ENCODE measurements around the gene TRMT6. TPM values are rescaled to one million over a fixed set of nuclear protein-coding genes. Genes with fewer than 3 reads are reported as not detected.

TRMT6 gene
- total and polyA plus RNA-seq, 10 donors, result 8.5 to 15.2 (median 10.9) TPM

- H3K27me3 ChIP-seq (replicated peaks in 1 of 7), result peaks cover 0 to 27% (median 0%) of the 10 kb centered on the region in 7 donors
- TF ChIP-seq POLR2A (IDR thresholded peaks at IDR 0.05) (no peak), CTCF (IDR thresholded peaks at IDR 0.05 in 8 of 11, conservative IDR thresholded peaks at IDR 0.05 in 3 of 11) (no peak), POLR2AphosphoS5 (IDR thresholded peaks at IDR 0.05) (no peak)
- H3K4me3 ChIP-seq, result no peak overlapping the region
- WGBS, 5 donors, result 43 to 81% (median 57%) methylated on average over 1 of the region's 1 CpG
- H3K27ac ChIP-seq, result no peak overlapping the region
- no peaks in the 10 kb centered on the region for H3K4me1 ChIP-seq
- no peaks in the 10 kb centered on the region for H3K36me3 ChIP-seq
- H3K9me3 ChIP-seq, result no peaks in the 10 kb centered on the region
- no peak for DNase-seq
- intact Hi-C loops (cut with DNase I; ENCODE audit: low total_unique reads), result no loop called here
These were observed 50.9 kb downstream of the TRMT6 start for GRCh38 chr20:5899444-5899843.

GRCh38 chr20:5895626-5896025 is 54.7 kb downstream of the TRMT6 start:
- intact Hi-C loops (cut with DNase I; ENCODE audit: low total_unique reads), result no loop called here
- Histone ChIP-seq H3K9me3 (no peaks in the 10 kb centered on the region), H3K4me1 (no peaks in the 10 kb centered on the region), H3K27ac (no peak overlapping the region), H3K27me3 (replicated peaks in 1 of 7) (peaks cover 0 to 22% (median 0%) of the 10 kb centered on the region in 7 donors), H3K36me3 (no peaks in the 10 kb centered on the region), H3K4me3 (no peak overlapping the region)
- 63 to 90% (median 76%) methylated on average over 2 of the region's 2 CpGs for WGBS, 5 donors
- DNase-seq, result no peak
- TF ChIP-seq CTCF (IDR thresholded peaks at IDR 0.05 in 8 of 11, conservative IDR thresholded peaks at IDR 0.05 in 3 of 11), result no peak
- no peak for TF ChIP-seq POLR2AphosphoS5 (IDR thresholded peaks at IDR 0.05)
- no peak for TF ChIP-seq POLR2A (IDR thresholded peaks at IDR 0.05)

- Histone ChIP-seq H3K36me3 (no peaks in the 10 kb centered on the region), H3K4me1 (no peaks in the 10 kb centered on the region), H3K27me3 (replicated peaks in 1 of 7) (peaks cover 0 to 22% (median 0%) of the 10 kb centered on the region in 7 donors), H3K27ac (no peak overlapping the region), H3K9me3 (no peaks in the 10 kb centered on the region), H3K4me3 (no peak overlapping the region)
- no peak for DNase-seq
- 82 to 98% (median 90%) methylated on average over 2 of the region's 2 CpGs for WGBS, 5 donors
- intact Hi-C loops (cut with DNase I; ENCODE audit: low total_unique reads), result no loop called here
- TF ChIP-seq POLR2AphosphoS5 (IDR thresholded peaks at IDR 0.05) (no peak), POLR2A (IDR thresholded peaks at IDR 0.05) (no peak), CTCF (IDR thresholded peaks at IDR 0.05 in 8 of 11, conservative IDR thresholded peaks at IDR 0.05 in 3 of 11) (no peak)
These were observed 56.7 kb downstream of the TRMT6 start for GRCh38 chr20:5893621-5894020.

- Histone ChIP-seq H3K27me3 (replicated peaks in 1 of 7) (peaks cover 0 to 22% (median 0%) of the 10 kb centered on the region in 7 donors), H3K4me1 (no peaks in the 10 kb centered on the region), H3K27ac (no peak overlapping the region), H3K36me3 (no peaks in the 10 kb centered on the region), H3K9me3 (no peaks in the 10 kb centered on the region), H3K4me3 (no peak overlapping the region)
- intact Hi-C loops (cut with DNase I; ENCODE audit: low total_unique reads), result no loop called here
- TF ChIP-seq POLR2A (IDR thresholded peaks at IDR 0.05), result no peak
- no peak for TF ChIP-seq POLR2AphosphoS5 (IDR thresholded peaks at IDR 0.05)
- TF ChIP-seq CTCF (IDR thresholded peaks at IDR 0.05 in 8 of 11, conservative IDR thresholded peaks at IDR 0.05 in 3 of 11), result no peak
- WGBS, 5 donors, result 68 to 85% (median 76%) methylated on average over 3 of the region's 3 CpGs
- DNase-seq, result no peak
These were observed 57.3 kb downstream of the TRMT6 start for GRCh38 chr20:5893052-5893451.

Measured in spleen (tissue), 11 donors.